ENCODE measurements around the gene PIAS1.
"Not testable (repeated sequence)": the region's sequence is repeated elsewhere in the genome, so short reads cannot be mapped to it uniquely, and the experiment has no call there.

DNA sequence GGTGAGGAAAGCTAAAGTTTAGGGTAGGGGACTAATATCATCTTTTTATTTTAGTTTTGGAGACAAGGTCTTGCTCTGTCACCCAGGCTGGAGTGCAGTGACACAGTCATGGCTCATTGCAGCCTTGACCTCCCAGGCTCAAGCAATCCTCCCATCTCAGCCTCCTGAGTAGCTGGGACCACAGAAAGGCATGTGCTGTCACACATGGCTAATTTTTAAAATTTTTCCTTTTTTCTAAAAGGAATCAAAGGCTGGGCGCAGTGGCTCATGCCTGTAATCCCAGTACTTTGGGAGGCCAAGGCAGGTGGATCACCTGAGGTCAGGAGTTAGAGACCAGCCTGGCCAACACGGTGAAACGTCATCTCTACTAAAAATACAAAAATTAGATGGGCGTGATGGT is 171.3 kb downstream of the PIAS1 start:
- TF ChIP-seq, protein P1, sequence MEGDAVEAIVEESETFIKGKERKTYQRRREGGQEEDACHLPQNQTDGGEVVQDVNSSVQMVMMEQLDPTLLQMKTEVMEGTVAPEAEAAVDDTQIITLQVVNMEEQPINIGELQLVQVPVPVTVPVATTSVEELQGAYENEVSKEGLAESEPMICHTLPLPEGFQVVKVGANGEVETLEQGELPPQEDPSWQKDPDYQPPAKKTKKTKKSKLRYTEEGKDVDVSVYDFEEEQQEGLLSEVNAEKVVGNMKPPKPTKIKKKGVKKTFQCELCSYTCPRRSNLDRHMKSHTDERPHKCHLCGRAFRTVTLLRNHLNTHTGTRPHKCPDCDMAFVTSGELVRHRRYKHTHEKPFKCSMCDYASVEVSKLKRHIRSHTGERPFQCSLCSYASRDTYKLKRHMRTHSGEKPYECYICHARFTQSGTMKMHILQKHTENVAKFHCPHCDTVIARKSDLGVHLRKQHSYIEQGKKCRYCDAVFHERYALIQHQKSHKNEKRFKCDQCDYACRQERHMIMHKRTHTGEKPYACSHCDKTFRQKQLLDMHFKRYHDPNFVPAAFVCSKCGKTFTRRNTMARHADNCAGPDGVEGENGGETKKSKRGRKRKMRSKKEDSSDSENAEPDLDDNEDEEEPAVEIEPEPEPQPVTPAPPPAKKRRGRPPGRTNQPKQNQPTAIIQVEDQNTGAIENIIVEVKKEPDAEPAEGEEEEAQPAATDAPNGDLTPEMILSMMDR (IDR thresholded peaks at IDR 0.05; ENCODE audit: low read depth, low read length), result not testable (repeated sequence)
- TF ChIP-seq EZH2phosphoT487 (IDR thresholded peaks at IDR 0.05; ENCODE audit: low read depth), result not testable (repeated sequence)
